ENCODE measurements around the gene UPP1. TPM values are rescaled to one million over a fixed set of nuclear protein-coding genes. Genes with fewer than 3 reads are reported as not detected.

Gene UPP1
- total and polyA plus RNA-seq, 2 of the 13 experiments (the other 11 are each of a cell fraction or from before 2014, with no cell fraction given) = 5.7 to 9.8 TPM

- no peak for ATAC-seq
- Histone ChIP-seq H4K20me1 (ENCODE audit: insufficient read depth, low read length) (no peaks in the 10 kb centered on the region), H3K27ac (ENCODE audit: extremely low read length, insufficient read depth, low read length) (no peak overlapping the region), H3K9me3 (ENCODE audit: low read length) (no peaks in the 10 kb centered on the region), H3K27me3 (ENCODE audit: control insufficient read depth in 1 of 2, insufficient read depth in 2 of 2, low read length in 2 of 2) (no peaks in the 10 kb centered on the region), H3K9ac (ENCODE audit: insufficient read depth, low read depth, low read length) (no peak overlapping the region), H3K4me1 (ENCODE audit: insufficient read depth, low read length) (peaks cover 20% of the 10 kb centered on the region), H3K4me2 (ENCODE audit: low read depth, low read length) (no peak overlapping the region), H3K79me2 (ENCODE audit: insufficient read depth, low read length) (no peaks in the 10 kb centered on the region), H3K36me3 (replicated peaks in 1 of 2; ENCODE audit: control insufficient read depth in 1 of 2, insufficient read depth in 2 of 2, low read length in 2 of 2) (peaks cover 5 to 17% of the 10 kb centered on the region in 2 experiments; a peak in 3 of 5 replicates), H2AFZ (ENCODE audit: low read length) (no peak overlapping the region), H3K4me3 (replicated peaks in 1 of 3; ENCODE audit: insufficient read depth in 1 of 3, low read depth in 2 of 3, low read length in 3 of 3) (no peak overlapping the region)
- no peak for FAIRE-seq
- no TSS peak for BruUV-seq (replicated peaks)
- POLR2A ChIA-PET = no interaction called here
- intact Hi-C loops (cut with micrococcal nuclease; ENCODE audit: unreplicated experiment) = no loop called here
- DNase-seq (ENCODE audit: low spot score) = no peak
- TF ChIP-seq ZNF598 (CRISPR knock-in tag; IDR thresholded peaks at IDR 0.05; ENCODE audit: borderline replicate concordance) (no peak), NKX3-1 (CRISPR knock-in tag; IDR thresholded peaks at IDR 0.05) (no peak), ZNF619 (CRISPR knock-in tag; IDR thresholded peaks at IDR 0.05) (no peak), GMEB1 (CRISPR knock-in tag; IDR thresholded peaks at IDR 0.05; ENCODE audit: borderline replicate concordance) (no peak), MED13 (CRISPR knock-in tag; IDR thresholded peaks at IDR 0.05) (no peak), ETV6 (CRISPR knock-in tag; conservative IDR thresholded peaks at IDR 0.05) (no peak), AKAP8 (CRISPR knock-in tag; IDR thresholded peaks at IDR 0.05) (no peak), ZNF383 (CRISPR knock-in tag; IDR thresholded peaks at IDR 0.05; ENCODE audit: borderline replicate concordance) (no peak), THAP11 (CRISPR knock-in tag; IDR thresholded peaks at IDR 0.05) (no peak), ZHX1 (CRISPR knock-in tag; IDR thresholded peaks at IDR 0.05; ENCODE audit: low read depth) (no peak)
- in situ Hi-C loops (cut with HindIII; ENCODE audit: extremely low pct_ligation_motif_present, low pct_unique_long_range_greater_than_20kb) = loop anchor here (5.0 to 25.0 kb wide), 3 partner anchors 119 to 849 kb away; no protein-coding TSS in a partner anchor
- 52% methylated on average over 8 of the region's 8 CpGs for WGBS (ENCODE audit: low lambda C conversion rate)
- CTCF ChIA-PET (ENCODE audit: low intra/inter-chr PET ratio, low total read pairs) = no interaction called here
Measured at GRCh38 chr7:48111596-48111995, 22.5 kb downstream of the UPP1 start.

Measured in HepG2 (cell line).